K562 (cell line): ENCODE measurements around the gene EBI3. TPM values are rescaled to one million over a fixed set of nuclear protein-coding genes. Genes with fewer than 3 reads are reported as not detected.

Experiments used
- C11orf30 ChIP-seq: fragments of 450-650 bp; IDR thresholded peaks from 2 replicates; pipeline ENCODE4 v1.6.1; 2016; ENCODE audit warnings: low read depth, mild to moderate bottlenecking
- FOXP1 ChIP-seq: sonication (generic); formaldehyde crosslinking; IDR thresholded peaks from 2 replicates; pipeline ENCODE4 v1.8.0; 2022; ENCODE audit warnings: mild to moderate bottlenecking, missing genetic modification reagents
- IFI16 ChIP-seq: fragments of 250-450 bp; sonication (Bioruptor Pico); IDR thresholded peaks from 2 replicates; pipeline ENCODE4 v2.1.2; 2022; ENCODE audit warnings: mild to moderate bottlenecking, inconsistent platforms
- LCOR ChIP-seq: sonication (generic); formaldehyde crosslinking; IDR thresholded peaks from 2 replicates; pipeline ENCODE4 v1.8.0; 2022; ENCODE audit warnings: mild to moderate bottlenecking, missing genetic modification reagents
- NR1H2 ChIP-seq: sonication (generic); formaldehyde crosslinking; IDR thresholded peaks from 2 replicates; pipeline ENCODE4 v1.4.0; 2020; ENCODE audit warnings: mild to moderate bottlenecking, missing genetic modification reagents
- POLR2B ChIP-seq: fragments of 450-650 bp; IDR thresholded peaks from 2 replicates; pipeline ENCODE4 v1.6.1; 2018; ENCODE audit warnings: low read depth; ENCODE audit not compliant: partially characterized antibody
- ZNF583 ChIP-seq: fragments of 250-450 bp; sonication (Bioruptor Pico); IDR thresholded peaks from 2 replicates; pipeline ENCODE4 v1.4.0; 2020
- polyA plus RNA-seq, 8 experiments: library from polyadenylated mRNA; depleted of rRNA in 4 of 8; stranded (reverse) in 5 of 8; unstranded in 3 of 8; fragments of >200 nt; fragmentation: Nextera tagmentation in 2 of 8; fragmentation: Illumina TruSeq in 1 of 8; extraction: Ambion mirVana in 2 of 8; extraction: Trizol in 1 of 8; gene quantifications; 2 replicates each; pipeline versions ENCODE4 v1.2.1 to v1.2.3, GENCODE V29; 2011 to 2014; ENCODE audit warnings: inconsistent platforms in 1 of 8, missing spikeins in 1 of 8
- total RNA-seq, 7 experiments: library from RNA; depleted of rRNA in 6 of 7; stranded (reverse); fragments of >200 nt in 6 of 7; fragmentation: Illumina TruSeq in 2 of 7; extraction: Trizol in 2 of 7; gene quantifications; 2 replicates each; pipeline versions ENCODE4 v1.2.1 to v1.2.3, GENCODE V29; 2011 to 2021; ENCODE audit warnings: low replicate concordance in 1 of 7
- TF ChIP-seq, protein P1 (sequence below): sonication (generic); formaldehyde crosslinking; IDR thresholded peaks from 2 replicates; pipeline ENCODE4 v1.8.0; 2022; ENCODE audit warnings: missing genetic modification reagents, mild to moderate bottlenecking, moderate library complexity, borderline replicate concordance
- TF ChIP-seq, protein P2 (sequence below): sonication (generic); formaldehyde crosslinking; IDR thresholded peaks from 2 replicates; pipeline ENCODE4 v1.8.0; 2022; ENCODE audit warnings: missing genetic modification reagents, mild to moderate bottlenecking, borderline replicate concordance
- TF ChIP-seq, protein P3 (sequence below): IDR thresholded peaks from 2 replicates; pipeline ENCODE4 v1.6.1; 2016; ENCODE audit warnings: missing genetic modification characterization, missing compliant biosample characterization
- TF ChIP-seq, protein P4 (sequence below), 3 experiments: fragments of 200-800 bp in 1 of 3; fragments of 250-450 bp in 1 of 3; fragments of 450-650 bp in 1 of 3; sonication (Bioruptor Pico) in 1 of 3; sonication (Bioruptor generic) in 1 of 3; formaldehyde crosslinking in 1 of 3; IDR thresholded peaks; 2 replicates each; pipeline versions ENCODE4 v1.6.1 to v1.8.0; 2016 to 2022; ENCODE audit warnings: mild to moderate bottlenecking in 2 of 3, missing genetic modification characterization in 2 of 3, missing compliant biosample characterization in 1 of 3, moderate library complexity in 1 of 3
- TF ChIP-seq, protein P5 (sequence below): fragments of 250-450 bp; sonication (Bioruptor Pico); IDR thresholded peaks from 2 replicates; pipeline ENCODE4 v1.4.0; 2020
- TF ChIP-seq, protein P6 (sequence below): fragments of 250-450 bp; sonication (Bioruptor Pico); IDR thresholded peaks from 2 replicates; pipeline ENCODE4 v1.4.0; 2020; ENCODE audit warnings: mild to moderate bottlenecking, moderate library complexity

The EBI3 gene
- total and polyA plus RNA-seq, 9 of the 15 experiments (the other 6 are each of a cell fraction or from before 2014, with no cell fraction given) = 0.08 to 0.35 (median 0.22) TPM; not detected in 6

DNA sequence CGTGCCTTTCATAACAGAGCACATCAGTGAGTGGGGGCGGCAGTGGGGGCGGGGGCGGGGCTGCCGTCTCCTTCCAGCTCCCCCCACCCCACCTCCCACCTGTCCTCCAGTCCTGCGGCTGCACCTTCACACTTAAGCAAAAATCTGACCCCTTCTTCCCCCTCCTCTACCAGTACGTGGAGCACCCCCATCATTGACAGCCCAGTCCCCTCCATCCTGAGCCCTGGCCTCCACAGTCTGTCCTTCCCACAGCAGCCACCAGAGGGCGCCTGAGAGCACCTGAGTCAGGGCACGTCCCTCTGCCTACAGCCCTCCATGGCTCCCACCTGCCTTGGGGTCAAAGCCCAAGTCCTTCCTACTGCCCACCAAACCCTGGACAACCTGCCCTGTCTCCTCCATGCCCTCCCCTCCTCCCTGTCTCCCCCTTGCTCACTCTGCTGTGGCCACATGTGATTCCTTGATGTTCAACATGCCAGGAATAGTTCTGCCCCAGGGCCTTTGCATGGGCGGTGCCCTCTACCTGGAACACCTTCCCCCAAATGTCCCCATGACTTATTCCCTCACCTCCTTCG lies 4.0 kb downstream of the EBI3 start (continued):
- TF ChIP-seq, protein P1, sequence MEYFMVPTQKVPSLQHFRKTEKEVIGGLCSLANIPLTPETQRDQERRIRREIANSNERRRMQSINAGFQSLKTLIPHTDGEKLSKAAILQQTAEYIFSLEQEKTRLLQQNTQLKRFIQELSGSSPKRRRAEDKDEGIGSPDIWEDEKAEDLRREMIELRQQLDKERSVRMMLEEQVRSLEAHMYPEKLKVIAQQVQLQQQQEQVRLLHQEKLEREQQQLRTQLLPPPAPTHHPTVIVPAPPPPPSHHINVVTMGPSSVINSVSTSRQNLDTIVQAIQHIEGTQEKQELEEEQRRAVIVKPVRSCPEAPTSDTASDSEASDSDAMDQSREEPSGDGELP = no peak; the same call in 1 of the 2 replicates
- TF ChIP-seq, protein P2, sequence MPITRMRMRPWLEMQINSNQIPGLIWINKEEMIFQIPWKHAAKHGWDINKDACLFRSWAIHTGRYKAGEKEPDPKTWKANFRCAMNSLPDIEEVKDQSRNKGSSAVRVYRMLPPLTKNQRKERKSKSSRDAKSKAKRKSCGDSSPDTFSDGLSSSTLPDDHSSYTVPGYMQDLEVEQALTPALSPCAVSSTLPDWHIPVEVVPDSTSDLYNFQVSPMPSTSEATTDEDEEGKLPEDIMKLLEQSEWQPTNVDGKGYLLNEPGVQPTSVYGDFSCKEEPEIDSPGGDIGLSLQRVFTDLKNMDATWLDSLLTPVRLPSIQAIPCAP (CRISPR knock-in tag) = no peak
- TF ChIP-seq NR1H2 (CRISPR knock-in tag) = no peak
- TF ChIP-seq, protein P3, sequence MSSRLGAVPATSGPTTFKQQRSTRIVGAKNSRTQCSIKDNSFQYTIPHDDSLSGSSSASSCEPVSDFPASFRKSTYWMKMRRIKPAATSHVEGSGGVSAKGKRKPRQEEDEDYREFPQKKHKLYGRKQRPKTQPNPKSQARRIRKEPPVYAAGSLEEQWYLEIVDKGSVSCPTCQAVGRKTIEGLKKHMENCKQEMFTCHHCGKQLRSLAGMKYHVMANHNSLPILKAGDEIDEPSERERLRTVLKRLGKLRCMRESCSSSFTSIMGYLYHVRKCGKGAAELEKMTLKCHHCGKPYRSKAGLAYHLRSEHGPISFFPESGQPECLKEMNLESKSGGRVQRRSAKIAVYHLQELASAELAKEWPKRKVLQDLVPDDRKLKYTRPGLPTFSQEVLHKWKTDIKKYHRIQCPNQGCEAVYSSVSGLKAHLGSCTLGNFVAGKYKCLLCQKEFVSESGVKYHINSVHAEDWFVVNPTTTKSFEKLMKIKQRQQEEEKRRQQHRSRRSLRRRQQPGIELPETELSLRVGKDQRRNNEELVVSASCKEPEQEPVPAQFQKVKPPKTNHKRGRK = no peak
- TF ChIP-seq, protein P4, sequence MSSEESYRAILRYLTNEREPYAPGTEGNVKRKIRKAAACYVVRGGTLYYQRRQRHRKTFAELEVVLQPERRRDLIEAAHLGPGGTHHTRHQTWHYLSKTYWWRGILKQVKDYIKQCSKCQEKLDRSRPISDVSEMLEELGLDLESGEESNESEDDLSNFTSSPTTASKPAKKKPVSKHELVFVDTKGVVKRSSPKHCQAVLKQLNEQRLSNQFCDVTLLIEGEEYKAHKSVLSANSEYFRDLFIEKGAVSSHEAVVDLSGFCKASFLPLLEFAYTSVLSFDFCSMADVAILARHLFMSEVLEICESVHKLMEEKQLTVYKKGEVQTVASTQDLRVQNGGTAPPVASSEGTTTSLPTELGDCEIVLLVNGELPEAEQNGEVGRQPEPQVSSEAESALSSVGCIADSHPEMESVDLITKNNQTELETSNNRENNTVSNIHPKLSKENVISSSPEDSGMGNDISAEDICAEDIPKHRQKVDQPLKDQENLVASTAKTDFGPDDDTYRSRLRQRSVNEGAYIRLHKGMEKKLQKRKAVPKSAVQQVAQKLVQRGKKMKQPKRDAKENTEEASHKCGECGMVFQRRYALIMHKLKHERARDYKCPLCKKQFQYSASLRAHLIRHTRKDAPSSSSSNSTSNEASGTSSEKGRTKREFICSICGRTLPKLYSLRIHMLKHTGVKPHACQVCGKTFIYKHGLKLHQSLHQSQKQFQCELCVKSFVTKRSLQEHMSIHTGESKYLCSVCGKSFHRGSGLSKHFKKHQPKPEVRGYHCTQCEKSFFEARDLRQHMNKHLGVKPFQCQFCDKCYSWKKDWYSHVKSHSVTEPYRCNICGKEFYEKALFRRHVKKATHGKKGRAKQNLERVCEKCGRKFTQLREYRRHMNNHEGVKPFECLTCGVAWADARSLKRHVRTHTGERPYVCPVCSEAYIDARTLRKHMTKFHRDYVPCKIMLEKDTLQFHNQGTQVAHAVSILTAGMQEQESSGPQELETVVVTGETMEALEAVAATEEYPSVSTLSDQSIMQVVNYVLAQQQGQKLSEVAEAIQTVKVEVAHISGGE (CRISPR knock-in tag; IDR thresholded peaks at IDR 0.05) = no peak
- no peak for TF ChIP-seq ZNF583
- no peak for TF ChIP-seq FOXP1 (CRISPR knock-in tag)
- TF ChIP-seq POLR2B = no peak
- TF ChIP-seq LCOR (CRISPR knock-in tag) = no peak
- TF ChIP-seq C11orf30 = no peak
- TF ChIP-seq, protein P5, sequence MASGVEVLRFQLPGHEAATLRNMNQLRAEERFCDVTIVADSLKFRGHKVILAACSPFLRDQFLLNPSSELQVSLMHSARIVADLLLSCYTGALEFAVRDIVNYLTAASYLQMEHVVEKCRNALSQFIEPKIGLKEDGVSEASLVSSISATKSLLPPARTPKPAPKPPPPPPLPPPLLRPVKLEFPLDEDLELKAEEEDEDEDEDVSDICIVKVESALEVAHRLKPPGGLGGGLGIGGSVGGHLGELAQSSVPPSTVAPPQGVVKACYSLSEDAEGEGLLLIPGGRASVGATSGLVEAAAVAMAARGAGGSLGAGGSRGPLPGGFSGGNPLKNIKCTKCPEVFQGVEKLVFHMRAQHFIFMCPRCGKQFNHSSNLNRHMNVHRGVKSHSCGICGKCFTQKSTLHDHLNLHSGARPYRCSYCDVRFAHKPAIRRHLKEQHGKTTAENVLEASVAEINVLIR (CRISPR knock-in tag) = no peak
- TF ChIP-seq, protein P6, sequence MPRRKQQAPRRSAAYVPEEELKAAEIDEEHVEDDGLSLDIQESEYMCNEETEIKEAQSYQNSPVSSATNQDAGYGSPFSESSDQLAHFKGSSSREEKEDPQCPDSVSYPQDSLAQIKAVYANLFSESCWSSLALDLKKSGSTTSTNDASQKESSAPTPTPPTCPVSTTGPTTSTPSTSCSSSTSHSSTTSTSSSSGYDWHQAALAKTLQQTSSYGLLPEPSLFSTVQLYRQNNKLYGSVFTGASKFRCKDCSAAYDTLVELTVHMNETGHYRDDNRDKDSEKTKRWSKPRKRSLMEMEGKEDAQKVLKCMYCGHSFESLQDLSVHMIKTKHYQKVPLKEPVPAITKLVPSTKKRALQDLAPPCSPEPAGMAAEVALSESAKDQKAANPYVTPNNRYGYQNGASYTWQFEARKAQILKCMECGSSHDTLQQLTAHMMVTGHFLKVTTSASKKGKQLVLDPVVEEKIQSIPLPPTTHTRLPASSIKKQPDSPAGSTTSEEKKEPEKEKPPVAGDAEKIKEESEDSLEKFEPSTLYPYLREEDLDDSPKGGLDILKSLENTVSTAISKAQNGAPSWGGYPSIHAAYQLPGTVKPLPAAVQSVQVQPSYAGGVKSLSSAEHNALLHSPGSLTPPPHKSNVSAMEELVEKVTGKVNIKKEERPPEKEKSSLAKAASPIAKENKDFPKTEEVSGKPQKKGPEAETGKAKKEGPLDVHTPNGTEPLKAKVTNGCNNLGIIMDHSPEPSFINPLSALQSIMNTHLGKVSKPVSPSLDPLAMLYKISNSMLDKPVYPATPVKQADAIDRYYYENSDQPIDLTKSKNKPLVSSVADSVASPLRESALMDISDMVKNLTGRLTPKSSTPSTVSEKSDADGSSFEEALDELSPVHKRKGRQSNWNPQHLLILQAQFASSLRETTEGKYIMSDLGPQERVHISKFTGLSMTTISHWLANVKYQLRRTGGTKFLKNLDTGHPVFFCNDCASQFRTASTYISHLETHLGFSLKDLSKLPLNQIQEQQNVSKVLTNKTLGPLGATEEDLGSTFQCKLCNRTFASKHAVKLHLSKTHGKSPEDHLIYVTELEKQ (CRISPR knock-in tag) = no peak
- TF ChIP-seq IFI16 (CRISPR knock-in tag) = no peak
